ENCODE data around the gene NOTCH4. TPM values are rescaled to one million over a fixed set of nuclear protein-coding genes. Genes with fewer than 3 reads are reported as not detected.

The NOTCH4 gene
- total RNA-seq, 1 experiment from 2014 or later = 0.43 TPM

- POLR2A ChIA-PET = no interaction called here
- H3K4me1 Mint-ChIP-seq (ENCODE audit: low read depth, unreplicated experiment) = peaks cover 30% of the 10 kb centered on the region
- no peak overlapping the region for H3K4me3 Mint-ChIP-seq (ENCODE audit: unreplicated experiment)
These were observed 76.3 kb downstream of the NOTCH4 start for GRCh38 chr6:32147401-32148132.

GRCh38 chr6:32146687-32147086 lies 77.2 kb downstream of the NOTCH4 start:
- DNase-seq = no peak
- TSS peak; percentile 67 for BruUV-seq (replicated peaks)
- Histone ChIP-seq H3K4me1 (peaks cover 56% of the 10 kb centered on the region), H3K4me3 (ENCODE audit: low read depth, low read length) (no peak overlapping the region), H3K9me3 (no peaks in the 10 kb centered on the region), H3K27me3 (replicated peaks; ENCODE audit: control insufficient read depth, insufficient read depth, low read length) (no peaks in the 10 kb centered on the region), H3K36me3 (ENCODE audit: control insufficient read depth, insufficient read depth, low read length) (no peaks in the 10 kb centered on the region)
- Mint-ChIP-seq H3K9me3 (ENCODE audit: unreplicated experiment) (no peaks in the 10 kb centered on the region), H3K27me3 (ENCODE audit: insufficient read depth, unreplicated experiment) (no peaks in the 10 kb centered on the region), H3K4me1 (ENCODE audit: low read depth, unreplicated experiment) (peaks cover 31% of the 10 kb centered on the region), H3K27ac (ENCODE audit: unreplicated experiment) (peak overlapping the region; percentile 81), H3K36me3 (ENCODE audit: insufficient read depth, unreplicated experiment) (peaks cover 7% of the 10 kb centered on the region), H3K4me3 (ENCODE audit: unreplicated experiment) (peak overlapping the region; percentile 61)
- intact Hi-C loops (cut with micrococcal nuclease; ENCODE audit: unreplicated experiment) = no loop called here
- CTCF ChIA-PET = no interaction called here
- no peak for TF ChIP-seq CTCF (IDR thresholded peaks at IDR 0.05; ENCODE audit: insufficient read depth in 1 of 2, low read depth in 1 of 2, low read length in 1 of 2, severe bottlenecking in 1 of 2, unreplicated experiment in 1 of 2)
- POLR2A ChIA-PET = no interaction called here

More at GRCh38 chr6:32147401-32148132, 76.3 kb downstream of the NOTCH4 start:
- Histone ChIP-seq H3K9me3 (no peaks in the 10 kb centered on the region), H3K4me3 (ENCODE audit: low read depth, low read length) (no peak overlapping the region), H3K36me3 (ENCODE audit: control insufficient read depth, insufficient read depth, low read length) (no peaks in the 10 kb centered on the region), H3K4me1 (peaks cover 53% of the 10 kb centered on the region), H3K27me3 (replicated peaks; ENCODE audit: control insufficient read depth, insufficient read depth, low read length) (no peaks in the 10 kb centered on the region)
- CTCF ChIA-PET = no interaction called here
- no peak for TF ChIP-seq CTCF (IDR thresholded peaks at IDR 0.05; ENCODE audit: insufficient read depth in 1 of 2, low read depth in 1 of 2, low read length in 1 of 2, severe bottlenecking in 1 of 2, unreplicated experiment in 1 of 2)
- intact Hi-C loops (cut with micrococcal nuclease; ENCODE audit: unreplicated experiment) = no loop called here
- H3K36me3 Mint-ChIP-seq (ENCODE audit: insufficient read depth, unreplicated experiment) = no peaks in the 10 kb centered on the region
- BruUV-seq (replicated peaks) = no TSS peak
- DNase-seq = peak in 1 of 2 experiments; percentile 11
- no peaks in the 10 kb centered on the region for H3K27me3 Mint-ChIP-seq (ENCODE audit: insufficient read depth, unreplicated experiment)
- no peaks in the 10 kb centered on the region for H3K9me3 Mint-ChIP-seq (ENCODE audit: unreplicated experiment)
- H3K27ac Mint-ChIP-seq (ENCODE audit: unreplicated experiment) = peak overlapping the region; percentile 81

- no peaks in the 10 kb centered on the region for H3K36me3 ChIP-seq (ENCODE audit: control insufficient read depth, insufficient read depth, low read length)
- no peaks in the 10 kb centered on the region for H3K9me3 ChIP-seq
- Mint-ChIP-seq H3K27me3 (ENCODE audit: insufficient read depth, unreplicated experiment) (no peaks in the 10 kb centered on the region), H3K36me3 (ENCODE audit: insufficient read depth, unreplicated experiment) (peaks cover 10% of the 10 kb centered on the region), H3K9me3 (ENCODE audit: unreplicated experiment) (no peaks in the 10 kb centered on the region), H3K4me1 (ENCODE audit: low read depth, unreplicated experiment) (peaks cover 34% of the 10 kb centered on the region), H3K4me3 (ENCODE audit: unreplicated experiment) (peak overlapping the region; percentile 61), H3K27ac (ENCODE audit: unreplicated experiment) (peak overlapping the region; percentile 81)
- ChIA-PET CTCF (no interaction called here), POLR2A (no interaction called here)
- H3K27me3 ChIP-seq (replicated peaks; ENCODE audit: control insufficient read depth, insufficient read depth, low read length) = no peaks in the 10 kb centered on the region
- TF ChIP-seq CTCF (IDR thresholded peaks at IDR 0.05; ENCODE audit: insufficient read depth in 1 of 2, low read depth in 1 of 2, low read length in 1 of 2, severe bottlenecking in 1 of 2, unreplicated experiment in 1 of 2) = no peak
- H3K4me3 ChIP-seq (ENCODE audit: low read depth, low read length) = no peak overlapping the region
- H3K4me1 ChIP-seq = peaks cover 58% of the 10 kb centered on the region
- no TSS peak for BruUV-seq (replicated peaks)
- no peak for DNase-seq
- intact Hi-C loops (cut with micrococcal nuclease; ENCODE audit: unreplicated experiment) = no loop called here
These were observed 77.6 kb downstream of the NOTCH4 start for GRCh38 chr6:32146287-32146686.

Small RNA genes within 50 kb of the gene (microRNA-seq; reads per million reads assigned to microRNA genes)
- 3.3 reads per million, percentile 21 among the genes with 10 or more reads in this experiment for gene MIR6721
- gene MIR6833 = not detected

Other genes with a start within 250 kb of the NOTCH4 start
- gene C4A, start 242.0 kb downstream of the NOTCH4 start, total RNA-seq (2022) = 1.0 and 1.5 TPM in 2 replicates
- gene C4B, start 209.3 kb downstream of the NOTCH4 start, total RNA-seq (2022) = 1.1 and 1.4 TPM in 2 replicates
- gene CYP21A2, start 185.7 kb downstream of the NOTCH4 start, total RNA-seq (2022) = not detected in 2 replicates
- 2.7 and 3.9 TPM in 2 replicates for gene TNXB, start 114.7 kb downstream of the NOTCH4 start, total RNA-seq (2022)
- 61.5 and 64.9 TPM in 2 replicates for gene ATF6B, start 95.8 kb downstream of the NOTCH4 start, total RNA-seq (2022)
- 8.9 and 9.1 TPM in 2 replicates for gene FKBPL, start 93.8 kb downstream of the NOTCH4 start, total RNA-seq (2022)
- gene PRRT1, start 72.1 kb downstream of the NOTCH4 start, total RNA-seq (2022) = 2.0 and 3.6 TPM in 2 replicates
- 80.8 and 92.5 TPM in 2 replicates for gene PPT2, start 69.9 kb downstream of the NOTCH4 start, total RNA-seq (2022)
- gene EGFL8, start 59.5 kb downstream of the NOTCH4 start, total RNA-seq (2022) = 44.6 and 45.0 TPM in 2 replicates
- gene AGPAT1, start 48.0 kb downstream of the NOTCH4 start, total RNA-seq (2022) = 60.4 and 61.9 TPM in 2 replicates
- 64.7 and 70.7 TPM in 2 replicates for gene RNF5, start 45.7 kb downstream of the NOTCH4 start, total RNA-seq (2022)
- gene AGER, start 39.8 kb downstream of the NOTCH4 start, total RNA-seq (2022) = 8.3 and 10.3 TPM in 2 replicates
- 96.3 and 96.5 TPM in 2 replicates for gene PBX2, start 33.9 kb downstream of the NOTCH4 start, total RNA-seq (2022)
- 0.41 and 0.67 TPM in 2 replicates for gene GPSM3, start 31.4 kb downstream of the NOTCH4 start, total RNA-seq (2022)
- gene TSBP1, start 147.8 kb upstream of the NOTCH4 start, total RNA-seq (2022) = not detected in 2 replicates
- not detected in 2 replicates for gene BTNL2, start 183.1 kb upstream of the NOTCH4 start, total RNA-seq (2022)
- gene HLA-DRA, start 215.8 kb upstream of the NOTCH4 start, total RNA-seq (2022) = not detected in 2 replicates

Data from Caco-2 (cell line).